K562 (cell line): ENCODE data around the gene BLCAP. TPM values are rescaled to one million over a fixed set of nuclear protein-coding genes. Genes with fewer than 3 reads are reported as not detected.
A peak's percentile ranks its signal among the peaks of the same experiment; 100 is the strongest.

Experiments
- ATAC-seq: fragments of 200-7000 bp; cut with Tn5 transposase; 3 replicates; pipeline ENCODE4 v1.9.1; 2020; ENCODE audit warnings: moderate library complexity
- BruUV-seq: library from RNA; stranded (reverse); fragments of 400-500 nt; replicated peaks from 2 replicates; lab custom pipeline; 2021; lab: Mats Ljungman, UMichigan
- CTCF ChIA-PET: fragments of 300-600 bp; formaldehyde crosslinking; extraction: SDS; loops from one replicate; lab custom pipeline; 2021; ENCODE audit warnings: low intra/inter-chr PET ratio; lab: Yijun Ruan, JAX
- POLR2A ChIA-PET: fragments of 300-600, 350-650 bp; sonication (Branson Sonifier 250); formaldehyde crosslinking; extraction: SDS; loops from one replicate; lab custom pipeline; 2021; ENCODE audit warnings: antibody characterized with exemption, inconsistent platforms; lab: Yijun Ruan, JAX
- DNase-seq, 4 experiments: peaks; one replicate each; pipeline versions ENCODE4 v3.0.0 to v3.0.0-alpha.2; 2011 to 2018; ENCODE audit warnings: low spot score in 3 of 4, mixed read lengths in 3 of 4; ENCODE audit errors: extremely low read depth in 1 of 4
- FAIRE-seq: peaks from 2 replicates; lab custom pipeline; 2011; peaks lifted over from hg19 to GRCh38; lab: Jason Lieb, UNC
- H2AFZ ChIP-seq: 2 replicates; pipeline ENCODE4 v1.6.0; 2011; ENCODE audit warnings: low read depth, low read length, control low read depth, inconsistent platforms
- H3K27ac ChIP-seq: fragments of 200-600 bp; 3 replicates; pipeline ENCODE4 v1.8.0; 2011; ENCODE audit warnings: low read depth, mild to moderate bottlenecking, control low read depth, inconsistent platforms, low read length, moderate library complexity, mixed read lengths; ENCODE audit errors: extremely low read depth
- H3K27me3 ChIP-seq, 2 experiments: fragments of 300-600 bp in 1 of 2; 2 replicates in 1 of 2; 3 replicates in 1 of 2; pipeline versions ENCODE4 v1.6.0 to v1.8.0; 2011; ENCODE audit warnings: inconsistent platforms in 2 of 2, low read length in 2 of 2, mild to moderate bottlenecking in 1 of 2, mixed read lengths in 1 of 2, moderate library complexity in 1 of 2; ENCODE audit not compliant: control insufficient read depth in 2 of 2, insufficient read depth in 2 of 2
- H3K36me3 ChIP-seq: fragments of 300-600 bp; 3 replicates; pipeline ENCODE4 v1.8.0; 2011; ENCODE audit warnings: mild to moderate bottlenecking, low read length, inconsistent platforms; ENCODE audit not compliant: control insufficient read depth, insufficient read depth
- H3K4me1 ChIP-seq, 2 experiments: fragments of 200-600 bp in 1 of 2; replicated peaks in 1 of 2; 2 replicates in 1 of 2; 3 replicates in 1 of 2; pipeline versions ENCODE4 v1.5.1 to v1.8.0; 2011; ENCODE audit warnings: inconsistent platforms in 2 of 2, low read length in 2 of 2, mild to moderate bottlenecking in 1 of 2, mixed read lengths in 1 of 2, moderate library complexity in 1 of 2; ENCODE audit not compliant: control insufficient read depth in 2 of 2, insufficient read depth in 2 of 2
- H3K4me2 ChIP-seq: 2 replicates; pipeline ENCODE4 v1.6.1; 2011; ENCODE audit warnings: low read length, control low read depth, inconsistent platforms, mixed read lengths; ENCODE audit not compliant: insufficient read depth
- H3K4me3 ChIP-seq: fragments of 200-600 bp; sonication (generic), shearing (Covaris generic); 2 replicates; pipeline ENCODE4 v1.5.1; 2016; ENCODE audit warnings: control low read depth, inconsistent platforms
- H3K79me2 ChIP-seq: fragments of 200-600 bp; 3 replicates; pipeline ENCODE4 v1.8.0; 2011; ENCODE audit warnings: low read length, inconsistent platforms; ENCODE audit not compliant: control insufficient read depth, insufficient read depth
- H3K9ac ChIP-seq, 2 experiments: 2 replicates each; pipeline versions ENCODE4 v1.6.0 to v1.6.1; 2011; ENCODE audit warnings: low read depth in 2 of 2, low read length in 2 of 2, control low read depth in 1 of 2, inconsistent platforms in 1 of 2, mild to moderate bottlenecking in 1 of 2, mixed read lengths in 1 of 2; ENCODE audit not compliant: insufficient read depth in 1 of 2
- H3K9me1 ChIP-seq: one replicate; pipeline ENCODE4 v1.6.0; 2011; ENCODE audit warnings: inconsistent platforms, mild to moderate bottlenecking, low read length, moderate library complexity; ENCODE audit not compliant: control insufficient read depth, insufficient read depth
- H3K9me3 ChIP-seq: replicated peaks from 2 replicates; pipeline ENCODE4 v1.5.1; 2011; ENCODE audit warnings: low read depth, low read length, inconsistent platforms; ENCODE audit not compliant: control insufficient read depth, insufficient read depth
- H4K20me1 ChIP-seq: replicated peaks from 2 replicates; pipeline ENCODE4 v1.6.1; 2011; ENCODE audit warnings: low read length, inconsistent platforms, mixed read lengths; ENCODE audit not compliant: control insufficient read depth, insufficient read depth
- CBX1 ChIP-seq: sonication (generic); IDR thresholded peaks from 2 replicates; pipeline ENCODE4 v1.6.1; 2016; ENCODE audit warnings: antibody characterized with exemption, low read depth, mild to moderate bottlenecking
- E4F1 ChIP-seq: fragments of 250-450 bp; sonication (Bioruptor Pico); IDR thresholded peaks from 2 replicates; pipeline ENCODE4 v1.5.0; 2021; ENCODE audit warnings: mild to moderate bottlenecking, borderline replicate concordance
- EZH2 ChIP-seq: IDR thresholded peaks from 2 replicates; pipeline ENCODE4 v1.6.1; 2012; ENCODE audit warnings: low read depth, mild to moderate bottlenecking, inconsistent platforms, low read length, borderline replicate concordance
- GTF3C2 ChIP-seq: IDR thresholded peaks from 3 replicates; pipeline ENCODE4 v1.6.1; 2011; ENCODE audit warnings: borderline replicate concordance, mild to moderate bottlenecking, moderate library complexity; ENCODE audit not compliant: insufficient read length; ENCODE audit errors: extremely low read depth
- HMG20B ChIP-seq: fragments of 250-450 bp; sonication (Bioruptor Pico); IDR thresholded peaks from 2 replicates; pipeline ENCODE4 v1.5.0; 2021; ENCODE audit warnings: mild to moderate bottlenecking
- NCOA6 ChIP-seq: fragments of 450-650 bp; IDR thresholded peaks from 2 replicates; pipeline ENCODE4 v1.6.1; 2017; ENCODE audit warnings: mild to moderate bottlenecking
- NFRKB ChIP-seq: fragments of 450-650 bp; IDR thresholded peaks from 2 replicates; pipeline ENCODE4 v1.6.1; 2016; ENCODE audit warnings: low read depth
- RBM14 ChIP-seq: fragments of 200-400 bp; formaldehyde crosslinking; IDR thresholded peaks from 2 replicates; pipeline ENCODE4 v1.6.1; 2018; ENCODE audit warnings: low read depth, mild to moderate bottlenecking, low read length, moderate library complexity, borderline replicate concordance; ENCODE audit not compliant: insufficient read depth
- RBM25 ChIP-seq: fragments of 200-400 bp; formaldehyde crosslinking; IDR thresholded peaks from 2 replicates; pipeline ENCODE4 v1.6.1; 2018; ENCODE audit warnings: low read length, low read depth, moderate library complexity; ENCODE audit not compliant: severe bottlenecking
- TCF7 ChIP-seq: sonication (generic); IDR thresholded peaks from 2 replicates; pipeline ENCODE4 v1.6.1; 2016; ENCODE audit warnings: antibody characterized with exemption, borderline replicate concordance
- ZNF511 ChIP-seq: sonication (generic); formaldehyde crosslinking; IDR thresholded peaks from 2 replicates; pipeline ENCODE4 v1.8.0; 2022; ENCODE audit warnings: mild to moderate bottlenecking, missing genetic modification reagents
- ZNF740 ChIP-seq, 3 experiments: fragments of 200-800 bp in 1 of 3; sonication (Bioruptor generic) in 1 of 3; sonication (generic) in 1 of 3; formaldehyde crosslinking in 1 of 3; IDR thresholded peaks; 2 replicates each; pipeline versions ENCODE4 v1.6.1 to v1.8.0; 2016 to 2022; ENCODE audit warnings: mild to moderate bottlenecking in 2 of 3, missing compliant biosample characterization in 2 of 3, missing genetic modification characterization in 2 of 3, missing genetic modification reagents in 1 of 3
- WGBS: fragments of 100-300 bp; shearing (Covaris generic); methylation state at CpG from one replicate; pipeline ENCODE4 v1.1.6; 2016; ENCODE audit warnings: low coverage, mixed read lengths; ENCODE audit not compliant: insufficient coverage; ENCODE audit errors: missing lambda C conversion rate; 5-methylcytosine and 5-hydroxymethylcytosine counted together
- in situ Hi-C: fragments of 300-500 bp; cut with MboI; formaldehyde crosslinking; loops from 4 replicates; pipeline ENCODE4 v1.15.0; 2018; ENCODE audit warnings: inconsistent platforms, mixed read lengths
- intact Hi-C: fragments of 100-400 bp; cut with micrococcal nuclease; formaldehyde crosslinking; loops from 2 replicates; pipeline ENCODE4 v1.14.2; 2022
- polyA plus RNA-seq, 8 experiments: library from polyadenylated mRNA; depleted of rRNA in 4 of 8; stranded (reverse) in 5 of 8; unstranded in 3 of 8; fragments of >200 nt; fragmentation: Nextera tagmentation in 2 of 8; fragmentation: Illumina TruSeq in 1 of 8; extraction: Ambion mirVana in 2 of 8; extraction: Trizol in 1 of 8; gene quantifications; 2 replicates each; pipeline versions ENCODE4 v1.2.1 to v1.2.3, GENCODE V29; 2011 to 2014; ENCODE audit warnings: inconsistent platforms in 1 of 8, missing spikeins in 1 of 8
- total RNA-seq, 7 experiments: library from RNA; depleted of rRNA in 6 of 7; stranded (reverse); fragments of >200 nt in 6 of 7; fragmentation: Illumina TruSeq in 2 of 7; extraction: Trizol in 2 of 7; gene quantifications; 2 replicates each; pipeline versions ENCODE4 v1.2.1 to v1.2.3, GENCODE V29; 2011 to 2021; ENCODE audit warnings: low replicate concordance in 1 of 7

BLCAP gene
- total and polyA plus RNA-seq, 9 of the 15 experiments (the other 6 are each of a cell fraction or from before 2014, with no cell fraction given), result 16.9 to 41.5 (median 27.6) TPM

- ChIA-PET CTCF (no interaction called here), POLR2A (interaction anchor here (0.7 to 0.9 kb wide), 2 partner anchors 13 to 345 kb away, joined by 3 read pairs; no protein-coding TSS in a partner anchor)
- Histone ChIP-seq H3K9me3 (no peaks in the 10 kb centered on the region), H4K20me1 (peaks cover 9% of the 10 kb centered on the region; the same call in 1 of the 2 replicates), H2AFZ (no peak overlapping the region), H3K27ac (no peak overlapping the region), H3K4me1 (peaks cover 10 to 16% of the 10 kb centered on the region in 2 experiments; a peak in 4 of 5 replicates), H3K4me2 (no peak overlapping the region), H3K36me3 (no peaks in the 10 kb centered on the region), H3K79me2 (no peaks in the 10 kb centered on the region), H3K4me3 (no peak overlapping the region), H3K9me1 (no peaks in the 10 kb centered on the region), H3K27me3 (peaks cover 8 to 30% of the 10 kb centered on the region in 2 experiments; a peak in 4 of 5 replicates), H3K9ac (peak overlapping the region in 1 of 2 experiments; percentile 70; a peak in 1 of 4 replicates)
- FAIRE-seq, result no peak
- intact Hi-C loops, result loop anchor here (1.0 to 5.0 kb wide), 3 partner anchors 32 to 654 kb away; no protein-coding TSS in a partner anchor
- WGBS, result under 1% methylated on average over 13 of the region's 13 CpGs
- BruUV-seq, result no TSS peak
- in situ Hi-C loops, result loop anchor here (5.0 to 10.0 kb wide), 2 partner anchors 327 to 669 kb away; no protein-coding TSS in a partner anchor
- peak in 2 of 4 experiments; percentile 41 to 50 for DNase-seq
- ATAC-seq, result peak; percentile 73
- TF ChIP-seq CBX1 (no peak), RBM14 (no peak), EZH2 (no peak), RBM25 (no peak), NCOA6 (no peak), ZNF740 (CRISPR knock-in tag; IDR thresholded peaks at IDR 0.05) (0 out of 2 replicates have a peak, but pooled peaks have one; percentile 12), ZNF740 (tag; IDR thresholded peaks at IDR 0.05) (no peak), HMG20B (CRISPR knock-in tag) (no peak), NFRKB (no peak), TCF7 (peak; percentile 79; the same call in 1 of the 2 replicates), E4F1 (CRISPR knock-in tag) (no peak), ZNF511 (CRISPR knock-in tag) (no peak), GTF3C2 (no peak)
Measured at GRCh38 chr20:37567671-37568588, 40.3 kb upstream of the BLCAP start.
